AML-193 (cell line): ENCODE data around the gene POC5.
"Not testable (repeated sequence)": the region's sequence is repeated elsewhere in the genome, so short reads cannot be mapped to it uniquely, and the experiment has no call there.

Experiments
- DNase-seq, 2 experiments: peaks; one replicate each; lab custom pipeline; 2025; lab: John Stamatoyannopoulos, UW

The POC5 gene

GRCh38 chr5:75706016-75706415 lies 11.2 kb downstream of the POC5 start:
- DNase-seq: no peak

GRCh38 chr5:75701856-75702255 lies 15.4 kb downstream of the POC5 start:
- DNase-seq: no peak

GRCh38 chr5:75695472-75696351 lies 21.5 kb downstream of the POC5 start:
- not testable (repeated sequence) for DNase-seq

GRCh38 chr5:75694781-75695180 lies 22.5 kb downstream of the POC5 start:
- DNase-seq: no peak

- DNase-seq: no peak
These were observed 26.6 kb downstream of the POC5 start for GRCh38 chr5:75690669-75691068.

- no peak for DNase-seq
These were observed 30.8 kb downstream of the POC5 start for GRCh38 chr5:75686480-75686879.

GRCh38 chr5:75685141-75685540 lies 32.1 kb downstream of the POC5 start:
- no peak for DNase-seq

- DNase-seq: peak; percentile 50 to 66
These were observed 36.0 kb downstream of the POC5 start for GRCh38 chr5:75681125-75681830.

GRCh38 chr5:75678155-75678554 lies 39.1 kb downstream of the POC5 start:
- DNase-seq: no peak

GRCh38 chr5:75677607-75678006 lies 39.6 kb downstream of the POC5 start:
- DNase-seq: no peak

- DNase-seq: no peak
These were observed 41.5 kb downstream of the POC5 start for GRCh38 chr5:75675783-75676182.

GRCh38 chr5:75672616-75673015 lies 44.6 kb downstream of the POC5 start:
- DNase-seq: no peak

GRCh38 chr5:75671506-75671905 lies 45.7 kb downstream of the POC5 start:
- no peak for DNase-seq

GRCh38 chr5:75670577-75670976 lies 46.7 kb downstream of the POC5 start:
- DNase-seq: peak in 1 of 2 experiments; percentile 3

- DNase-seq: peak; percentile 50
These were observed 48.1 kb downstream of the POC5 start for GRCh38 chr5:75668977-75669689.

GRCh38 chr5:75668445-75668844 lies 48.8 kb downstream of the POC5 start:
- DNase-seq: peak in 1 of 2 experiments; percentile 16

- no peak for DNase-seq
These were observed 49.7 kb downstream of the POC5 start for GRCh38 chr5:75667586-75667985.

- no peak for DNase-seq
These were observed 50.4 kb downstream of the POC5 start for GRCh38 chr5:75666801-75667200.

GRCh38 chr5:75664979-75665378 lies 52.3 kb downstream of the POC5 start:
- no peak for DNase-seq

GRCh38 chr5:75663579-75664284 lies 53.5 kb downstream of the POC5 start:
- DNase-seq: no peak

GRCh38 chr5:75662061-75662460 lies 55.2 kb downstream of the POC5 start:
- no peak for DNase-seq
